HEK293 (cell line): Measurements from ENCODE around the gene KIF2C.

Source experiments
- CTCF ChIA-PET: fragments of 350-600 bp; formaldehyde crosslinking; extraction: SDS; loops from one replicate; lab custom pipeline; 2021; ENCODE audit warnings: antibody characterized with exemption; lab: Yijun Ruan, JAX
- POLR2A ChIA-PET: fragments of 300-600 bp; formaldehyde crosslinking; extraction: SDS; loops from one replicate; lab custom pipeline; 2020; ENCODE audit warnings: antibody characterized with exemption, inconsistent platforms; lab: Yijun Ruan, JAX
- H3K27ac ChIP-seq: fragments of 200-500 bp; sonication (Bioruptor generic); 2 replicates; pipeline ENCODE4 v1.5.1; 2014; ENCODE audit warnings: low read depth, low read length, control low read depth, inconsistent platforms; ENCODE audit errors: extremely low read depth
- H3K36me3 ChIP-seq, 2 experiments: fragments of 200-500 bp in 1 of 2; sonication (Bioruptor generic) in 1 of 2; 1 replicate in 1 of 2; 2 replicates in 1 of 2; pipeline ENCODE4 v1.5.1; 2014 to 2017; ENCODE audit warnings: inconsistent platforms in 2 of 2, low read length in 2 of 2; ENCODE audit not compliant: control insufficient read depth in 2 of 2, insufficient read depth in 1 of 2
- H3K4me1 ChIP-seq: fragments of 200-500 bp; sonication (Bioruptor generic); 2 replicates; pipeline ENCODE4 v1.5.1; 2014; ENCODE audit warnings: mild to moderate bottlenecking, low read length, inconsistent platforms; ENCODE audit not compliant: control insufficient read depth, insufficient read depth
- H3K4me3 ChIP-seq: 2 replicates; pipeline ENCODE4 v1.5.1; 2011; ENCODE audit warnings: low read depth, mild to moderate bottlenecking, control low read depth, low read length, moderate library complexity
- H3K9me3 ChIP-seq: fragments of 200-500 bp; sonication (Bioruptor generic); 2 replicates; pipeline ENCODE4 v1.5.1; 2014; ENCODE audit warnings: low read depth, low read length, inconsistent platforms; ENCODE audit not compliant: control insufficient read depth, insufficient read depth
- CTCF ChIP-seq: fragments of 450-650 bp; formaldehyde crosslinking; IDR thresholded peaks from 2 replicates; pipeline ENCODE4 v1.5.1; 2016; ENCODE audit warnings: missing biosample characterization, missing genetic modification characterization
- EGR2 ChIP-seq: fragments of 450-650 bp; formaldehyde crosslinking; IDR thresholded peaks from 2 replicates; pipeline ENCODE4 v1.5.1; 2016; ENCODE audit warnings: low read depth, missing biosample characterization, missing genetic modification characterization
- GLI4 ChIP-seq: fragments of 450-650 bp; formaldehyde crosslinking; IDR thresholded peaks from 2 replicates; pipeline ENCODE4 v1.5.1; 2016; ENCODE audit warnings: missing biosample characterization, missing genetic modification characterization
- KLF10 ChIP-seq: fragments of 450-650 bp; IDR thresholded peaks from 2 replicates; pipeline ENCODE4 v1.5.1; 2018; ENCODE audit warnings: missing biosample characterization, mild to moderate bottlenecking, missing genetic modification characterization
- OSR2 ChIP-seq: fragments of 450-650 bp; formaldehyde crosslinking; IDR thresholded peaks from 2 replicates; pipeline ENCODE4 v1.5.1; 2016; ENCODE audit warnings: missing biosample characterization, missing genetic modification characterization
- SALL2 ChIP-seq: fragments of 450-650 bp; formaldehyde crosslinking; IDR thresholded peaks from 2 replicates; pipeline ENCODE4 v1.5.0; 2017; ENCODE audit warnings: missing biosample characterization, mild to moderate bottlenecking, missing genetic modification characterization, borderline replicate concordance
- SP3 ChIP-seq: fragments of 450-650 bp; formaldehyde crosslinking; IDR thresholded peaks from 2 replicates; pipeline ENCODE4 v1.5.1; 2016; ENCODE audit warnings: missing biosample characterization, missing genetic modification characterization
- ZBTB44 ChIP-seq: fragments of 450-650 bp; IDR thresholded peaks from 2 replicates; pipeline ENCODE4 v1.5.1; 2018; ENCODE audit warnings: missing biosample characterization, mild to moderate bottlenecking, missing genetic modification characterization
- ZBTB6 ChIP-seq: fragments of 450-650 bp; formaldehyde crosslinking; IDR thresholded peaks from 2 replicates; pipeline ENCODE4 v1.5.1; 2017; ENCODE audit warnings: missing biosample characterization, missing genetic modification characterization
- ZBTB7A ChIP-seq: fragments of 450-650 bp; formaldehyde crosslinking; IDR thresholded peaks from 2 replicates; pipeline ENCODE4 v1.5.1; 2016; ENCODE audit warnings: low read depth, missing biosample characterization, missing genetic modification characterization
- ZNF112 ChIP-seq: fragments of 450-650 bp; formaldehyde crosslinking; IDR thresholded peaks from 2 replicates; pipeline ENCODE4 v1.5.0; 2017; ENCODE audit warnings: missing biosample characterization, missing genetic modification characterization
- ZNF169 ChIP-seq: fragments of 450-650 bp; formaldehyde crosslinking; IDR thresholded peaks from 2 replicates; pipeline ENCODE4 v1.5.1; 2016; ENCODE audit warnings: missing biosample characterization, missing genetic modification characterization
- ZNF19 ChIP-seq: fragments of 450-650 bp; formaldehyde crosslinking; IDR thresholded peaks from 2 replicates; pipeline ENCODE4; 2016; ENCODE audit warnings: missing biosample characterization, missing genetic modification characterization, low read depth
- ZNF274 ChIP-seq, 2 experiments: fragments of 200-500 bp in 1 of 2; fragments of 450-650 bp in 1 of 2; sonication (Bioruptor generic) in 1 of 2; formaldehyde crosslinking in 1 of 2; IDR thresholded peaks; 2 replicates each; pipeline versions ENCODE4 v1.5.1 to v1.6.1; 2014 to 2016; ENCODE audit warnings: borderline replicate concordance in 1 of 2, inconsistent platforms in 1 of 2, low read length in 1 of 2, missing biosample characterization in 1 of 2, missing genetic modification characterization in 1 of 2
- ZNF354C ChIP-seq: fragments of 450-650 bp; formaldehyde crosslinking; IDR thresholded peaks from 2 replicates; pipeline ENCODE4 v1.5.1; 2016; ENCODE audit warnings: missing biosample characterization, missing genetic modification characterization, low read depth, borderline replicate concordance
- ZNF362 ChIP-seq: fragments of 450-650 bp; formaldehyde crosslinking; IDR thresholded peaks from 2 replicates; pipeline ENCODE4 v1.5.1; 2016; ENCODE audit warnings: missing biosample characterization, missing genetic modification characterization
- ZNF394 ChIP-seq: fragments of 450-650 bp; formaldehyde crosslinking; IDR thresholded peaks from 2 replicates; pipeline ENCODE4 v1.5.1; 2016; ENCODE audit warnings: missing biosample characterization, missing genetic modification characterization, mild to moderate bottlenecking, moderate library complexity, borderline replicate concordance
- ZNF404 ChIP-seq: fragments of 450-650 bp; formaldehyde crosslinking; IDR thresholded peaks from 2 replicates; pipeline ENCODE4 v1.5.1; 2017; ENCODE audit warnings: missing biosample characterization, missing genetic modification characterization
- ZNF501 ChIP-seq: fragments of 450-650 bp; formaldehyde crosslinking; IDR thresholded peaks from 2 replicates; pipeline ENCODE4 v1.5.1; 2016; ENCODE audit warnings: missing biosample characterization, missing genetic modification characterization
- ZNF600 ChIP-seq: fragments of 450-650 bp; formaldehyde crosslinking; IDR thresholded peaks from 2 replicates; pipeline ENCODE4 v1.5.1; 2016; ENCODE audit warnings: missing biosample characterization, missing genetic modification characterization
- ZNF610 ChIP-seq: fragments of 450-650 bp; formaldehyde crosslinking; IDR thresholded peaks from 2 replicates; pipeline ENCODE4 v1.5.1; 2016; ENCODE audit warnings: missing biosample characterization, missing genetic modification characterization, borderline replicate concordance
- ZNF707 ChIP-seq: fragments of 450-650 bp; formaldehyde crosslinking; IDR thresholded peaks from 2 replicates; pipeline ENCODE4 v1.5.1; 2016; ENCODE audit warnings: missing biosample characterization, missing genetic modification characterization
- ZNF76 ChIP-seq: fragments of 450-650 bp; formaldehyde crosslinking; IDR thresholded peaks from 2 replicates; pipeline ENCODE4; 2016; ENCODE audit warnings: low read depth, missing biosample characterization, missing genetic modification characterization, borderline replicate concordance
- ZNF768 ChIP-seq: fragments of 450-650 bp; formaldehyde crosslinking; IDR thresholded peaks from 2 replicates; pipeline ENCODE4 v1.5.1; 2018; ENCODE audit warnings: missing biosample characterization, mild to moderate bottlenecking, missing genetic modification characterization
- ZNF791 ChIP-seq: fragments of 450-650 bp; formaldehyde crosslinking; IDR thresholded peaks from 2 replicates; pipeline ENCODE4 v1.5.1; 2016; ENCODE audit warnings: missing biosample characterization, missing genetic modification characterization
- ZSCAN23 ChIP-seq: fragments of 450-650 bp; formaldehyde crosslinking; IDR thresholded peaks from 2 replicates; pipeline ENCODE4 v1.5.1; 2016; ENCODE audit warnings: missing biosample characterization, missing genetic modification characterization
- ZSCAN30 ChIP-seq: fragments of 450-650 bp; IDR thresholded peaks from 2 replicates; pipeline ENCODE4 v1.5.1; 2018; ENCODE audit warnings: missing biosample characterization, mild to moderate bottlenecking, missing genetic modification characterization, moderate library complexity

KIF2C gene

GRCh38 chr1:44720281-44720680 lies 19.4 kb upstream of the KIF2C start:
- H3K4me3 ChIP-seq: no peak overlapping the region
- H3K36me3 ChIP-seq: no peaks in the 10 kb centered on the region
- ChIA-PET POLR2A (interaction anchor here (0.7 to 2.5 kb wide), 4 partner anchors 12 to 99 kb away, joined by 3 to 102 read pairs (median 18); partner anchors contain the start of gene RNU5D-1), CTCF (interaction anchor here (1.5 to 9.1 kb wide), 2 partner anchors 8 to 10 kb away, joined by 6 to 87 read pairs; partner anchors contain the start of gene RNU5D-1)
- H3K9me3 ChIP-seq: no peaks in the 10 kb centered on the region
- no peak for TF ChIP-seq CTCF (tag by site-specific recombination)
- TF ChIP-seq ZNF169 (tag by site-specific recombination): no peak
- no peak for TF ChIP-seq ZNF394 (tag by site-specific recombination)
- H3K27ac ChIP-seq: no peak overlapping the region
- no peaks in the 10 kb centered on the region for H3K4me1 ChIP-seq

GRCh38 chr1:44721485-44722361 lies 17.9 kb upstream of the KIF2C start:
- CTCF ChIA-PET: interaction anchor here (0.6 to 9.1 kb wide), 8 partner anchors 8 to 961 kb away, joined by 3 to 87 read pairs (median 4); partner anchors contain the start of gene RNU5D-1
- POLR2A ChIA-PET: interaction anchor here (0.6 to 2.5 kb wide), 41 partner anchors 9 to 1592 kb away, joined by 3 to 102 read pairs (median 5); partner anchors contain the start of genes ARMH1, BTBD19, CCDC163 and HECTD3
- Histone ChIP-seq H3K36me3 (no peaks in the 10 kb centered on the region), H3K27ac (peak overlapping the region; percentile 57), H3K4me3 (no peak overlapping the region), H3K9me3 (no peaks in the 10 kb centered on the region), H3K4me1 (no peaks in the 10 kb centered on the region)
- TF ChIP-seq ZNF19 (tag by site-specific recombination) (no peak), ZNF768 (tag by site-specific recombination) (peak; percentile 49; the same call in 1 of the 2 replicates), ZBTB7A (tag by site-specific recombination) (no peak), EGR2 (peak; percentile 76), ZSCAN23 (tag by site-specific recombination) (no peak), GLI4 (tag by site-specific recombination) (no peak), ZBTB6 (tag by site-specific recombination) (peak; percentile 46; the same call in 1 of the 2 replicates), ZNF791 (tag by site-specific recombination) (no peak), ZNF112 (tag by site-specific recombination) (no peak), ZNF501 (tag by site-specific recombination) (0 out of 2 replicates have a peak, but pooled peaks have one; percentile 36), ZNF600 (tag by site-specific recombination) (peak; percentile 69), ZBTB44 (tag by site-specific recombination) (no peak), ZNF404 (no peak), ZNF707 (tag by site-specific recombination) (no peak), ZNF394 (tag by site-specific recombination) (peak; percentile 69), OSR2 (0 out of 2 replicates have a peak, but pooled peaks have one; percentile 23), ZSCAN30 (peak; percentile 90; the same call in 1 of the 2 replicates), SP3 (tag by site-specific recombination) (peak; percentile 34; the same call in 1 of the 2 replicates), ZNF610 (tag by site-specific recombination) (no peak), SALL2 (tag by site-specific recombination) (no peak), ZNF362 (tag by site-specific recombination) (peak; percentile 83), ZNF76 (peak; percentile 94), KLF10 (tag by site-specific recombination) (peak; percentile 92), ZNF274 (IDR thresholded peaks at IDR 0.05; ENCODE audit: low read length) (no peak), ZNF274 (tag by site-specific recombination; IDR thresholded peaks at IDR 0.05; ENCODE audit: borderline replicate concordance) (no peak), ZNF354C (tag by site-specific recombination) (no peak)
